ENCODE measurements around the gene GTF2IRD2. TPM values are rescaled to one million over a fixed set of nuclear protein-coding genes. Genes with fewer than 3 reads are reported as not detected.
A peak's percentile ranks its signal among the peaks of the same experiment; 100 is the strongest.
"Not testable (repeated sequence)": the region's sequence is repeated elsewhere in the genome, so short reads cannot be mapped to it uniquely, and the experiment has no call there.

The GTF2IRD2 gene
- total RNA-seq, 1 donor from 2014 or later, result 26.8 TPM

GRCh38 chr7:74788369-74789150, 62.8 kb downstream of the GTF2IRD2 start:
- peak; percentile 96 for DNase-seq (ENCODE audit: low spot score)

GRCh38 chr7:74783595-74783994, 67.8 kb downstream of the GTF2IRD2 start:
- not testable (repeated sequence) for DNase-seq (ENCODE audit: low spot score)

GRCh38 chr7:74781746-74782145, 69.7 kb downstream of the GTF2IRD2 start:
- not testable (repeated sequence) for DNase-seq (ENCODE audit: low spot score)

GRCh38 chr7:74779053-74779452, 72.4 kb downstream of the GTF2IRD2 start:
- not testable (repeated sequence) for DNase-seq (ENCODE audit: low spot score)

GRCh38 chr7:74775111-74775510, 76.3 kb downstream of the GTF2IRD2 start:
- not testable (repeated sequence) for DNase-seq (ENCODE audit: low spot score)

GRCh38 chr7:74773760-74774750, 77.3 kb downstream of the GTF2IRD2 start, which contains the start of gene NCF1:
NCF1 (plus strand) TSS chr7:74774011; CDS start chr7:74774032, 21 bp downstream.
- DNase-seq (ENCODE audit: low spot score), result not testable (repeated sequence)

GRCh38 chr7:74772093-74772492, 79.3 kb downstream of the GTF2IRD2 start:
- DNase-seq (ENCODE audit: low spot score), result not testable (repeated sequence)

- not testable (repeated sequence) for DNase-seq (ENCODE audit: low spot score)
Measured at GRCh38 chr7:74770062-74770461, 81.3 kb downstream of the GTF2IRD2 start.

GRCh38 chr7:74766991-74767390, 84.4 kb downstream of the GTF2IRD2 start:
- not testable (repeated sequence) for DNase-seq (ENCODE audit: low spot score)

- not testable (repeated sequence) for DNase-seq (ENCODE audit: low spot score)
Measured at GRCh38 chr7:74766509-74766908, 84.9 kb downstream of the GTF2IRD2 start.

GRCh38 chr7:74765205-74765918, 86.0 kb downstream of the GTF2IRD2 start:
- DNase-seq (ENCODE audit: low spot score), result not testable (repeated sequence)

GRCh38 chr7:74758982-74759381, 92.4 kb downstream of the GTF2IRD2 start:
- DNase-seq (ENCODE audit: low spot score), result not testable (repeated sequence)

- not testable (repeated sequence) for DNase-seq (ENCODE audit: low spot score)
Measured at GRCh38 chr7:74758268-74758667, 93.1 kb downstream of the GTF2IRD2 start.

- DNase-seq (ENCODE audit: low spot score), result not testable (repeated sequence)
Measured at GRCh38 chr7:74756673-74757072, 94.7 kb downstream of the GTF2IRD2 start.

- DNase-seq (ENCODE audit: low spot score), result not testable (repeated sequence)
Measured at GRCh38 chr7:74753921-74754482, 97.4 kb downstream of the GTF2IRD2 start.

Other genes starting within 250 kb of the GTF2IRD2 start
- 219 TPM for gene GTF2I, start 193.9 kb downstream of the GTF2IRD2 start, total RNA-seq
- 8.6 TPM for gene NCF1, start 77.6 kb downstream of the GTF2IRD2 start, total RNA-seq
- gene CASTOR2, start 113.1 kb upstream of the GTF2IRD2 start, total RNA-seq, result 25.3 TPM
- 44.2 TPM for gene RCC1L, start 222.2 kb upstream of the GTF2IRD2 start, total RNA-seq
- gene GTF2IRD2B, start 241.0 kb upstream of the GTF2IRD2 start, total RNA-seq, result 24.2 TPM

Data from mesenteric fat pad (tissue), 1 donor.